Adrenal gland (tissue), 5 donors: Measurements from ENCODE around the gene PTPRF.

Experiments used
- CTCF ChIP-seq, 6 experiments: fragments of 450-650 bp in 4 of 6; fragments of 200-600 bp in 2 of 6; sonication (generic) in 1 of 6; IDR thresholded peaks; 1 replicate in 5 of 6; 2 replicates in 1 of 6; pipeline versions ENCODE4 v1.5.1 to v1.8.0; 2016 to 2021; ENCODE audit warnings: antibody characterized with exemption in 6 of 6, mild to moderate bottlenecking in 2 of 6, moderate library complexity in 1 of 6
- POLR2A ChIP-seq, 2 donors: fragments of 450-650 bp; IDR thresholded peaks; one replicate each; pipeline ENCODE4 v1.6.1; 2017; ENCODE audit warnings: antibody characterized with exemption in 2 of 2, mild to moderate bottlenecking in 2 of 2, moderate library complexity in 1 of 2
- donor health status: DM: no; HTN: no; CAD: no.

- TF ChIP-seq POLR2A (IDR thresholded peaks at IDR 0.05) (no peak), CTCF (IDR thresholded peaks at IDR 0.05) (no peak)
Observed at GRCh38 chr1:43495204-43495603, 35.5 kb upstream of the PTPRF start.
